HUES64 (cell line): ENCODE measurements around the gene TGIF2. TPM values are rescaled to one million over a fixed set of nuclear protein-coding genes. Genes with fewer than 3 reads are reported as not detected.

ENCODE experiments used
- H3K27ac ChIP-seq: 2 replicates; pipeline ENCODE4 v1.7.0; 2013; ENCODE audit warnings: low read depth, low read length, inconsistent platforms
- H3K27me3 ChIP-seq: 2 replicates; pipeline ENCODE4 v1.6.1; 2013; ENCODE audit warnings: mild to moderate bottlenecking, low read length; ENCODE audit not compliant: insufficient read depth
- H3K36me3 ChIP-seq: 2 replicates; pipeline ENCODE4 v1.6.1; 2013; ENCODE audit warnings: mild to moderate bottlenecking, low read length; ENCODE audit not compliant: insufficient read depth
- H3K4me1 ChIP-seq: 2 replicates; pipeline ENCODE4 v1.6.1; 2013; ENCODE audit warnings: mild to moderate bottlenecking, low read length, moderate library complexity; ENCODE audit not compliant: insufficient read depth
- H3K4me3 ChIP-seq: 2 replicates; pipeline ENCODE4 v1.5.1; 2013; ENCODE audit warnings: mild to moderate bottlenecking, low read length, moderate library complexity
- H3K9ac ChIP-seq: 2 replicates; pipeline ENCODE4 v1.6.1; 2013; ENCODE audit warnings: mild to moderate bottlenecking, low read depth, low read length
- H3K9me3 ChIP-seq: 2 replicates; pipeline ENCODE4 v1.6.1; 2013; ENCODE audit warnings: low read depth, low read length; ENCODE audit not compliant: insufficient read depth
- WGBS: fragments of 150-250, 120-280 bp; methylation state at CpG from one replicate; pipeline ENCODE4 v1.1.7; 2013; ENCODE audit warnings: missing lambda C conversion rate; 5-methylcytosine and 5-hydroxymethylcytosine counted together
- polyA plus RNA-seq, 2 experiments: library from polyadenylated mRNA; stranded (reverse); fragments of 50-300 nt; gene quantifications; one replicate each; pipeline ENCODE4 v1.2.3, GENCODE V29; 2013

The TGIF2 gene
- polyA plus RNA-seq (2013, experiment 1 of 2): 31.5 TPM
- 35.5 TPM for polyA plus RNA-seq (2013, experiment 2 of 2)

DNA sequence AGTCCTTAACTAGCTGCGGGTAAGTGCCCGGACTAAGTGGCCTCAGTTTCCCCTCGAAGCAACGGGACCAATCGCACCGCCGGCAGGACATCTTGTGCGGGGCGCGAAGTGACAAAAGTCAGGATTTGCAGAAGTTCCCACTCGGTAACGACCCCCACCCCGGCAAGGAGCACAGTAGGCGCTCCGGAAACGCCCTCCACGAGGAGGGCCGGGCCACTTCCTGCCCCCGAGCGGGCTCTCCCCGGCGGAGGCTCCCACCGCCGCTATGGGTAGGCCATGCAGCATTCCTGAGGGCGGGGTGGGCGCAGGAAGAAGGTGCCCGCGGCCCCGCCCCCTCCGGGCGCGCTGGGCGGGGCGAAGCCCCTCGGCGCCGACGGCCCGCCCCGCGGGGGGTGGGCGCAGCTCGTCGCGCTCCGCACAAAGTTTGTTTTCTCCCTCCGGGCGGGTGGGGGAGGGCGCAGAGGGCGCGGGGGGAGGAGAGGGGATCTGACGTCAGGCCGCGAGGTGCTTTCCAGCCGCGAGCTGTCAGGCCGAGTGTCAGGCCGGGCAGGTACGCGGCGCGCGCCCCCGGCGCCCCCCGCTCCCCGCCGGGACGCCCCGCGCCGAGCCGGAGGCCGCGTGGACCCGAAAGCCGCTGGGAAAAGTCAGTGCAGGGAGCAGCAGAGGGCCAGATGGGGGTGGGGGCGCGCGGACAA is at the start of gene TGIF2:
Gene TGIF2 (plus strand): TSS at position 495 of the 695 bp plus-strand sequence. CDS start 5,178 bp downstream, outside the sequence.
- WGBS: 1% methylated on average over 77 of the region's 80 CpGs
- Histone ChIP-seq H3K9me3 (no peaks in the 10 kb centered on the region), H3K9ac (peak within 1 kb of the TSS; percentile 97), H3K4me3 (peak within 1 kb of the TSS; percentile 95), H3K36me3 (peaks cover 4% of the 10 kb centered on the region; the same call in 1 of the 2 replicates), H3K4me1 (peaks cover 36% of the 10 kb centered on the region), H3K27ac (peak within 1 kb of the TSS; percentile 94), H3K27me3 (no peaks in the 10 kb centered on the region)

DNA sequence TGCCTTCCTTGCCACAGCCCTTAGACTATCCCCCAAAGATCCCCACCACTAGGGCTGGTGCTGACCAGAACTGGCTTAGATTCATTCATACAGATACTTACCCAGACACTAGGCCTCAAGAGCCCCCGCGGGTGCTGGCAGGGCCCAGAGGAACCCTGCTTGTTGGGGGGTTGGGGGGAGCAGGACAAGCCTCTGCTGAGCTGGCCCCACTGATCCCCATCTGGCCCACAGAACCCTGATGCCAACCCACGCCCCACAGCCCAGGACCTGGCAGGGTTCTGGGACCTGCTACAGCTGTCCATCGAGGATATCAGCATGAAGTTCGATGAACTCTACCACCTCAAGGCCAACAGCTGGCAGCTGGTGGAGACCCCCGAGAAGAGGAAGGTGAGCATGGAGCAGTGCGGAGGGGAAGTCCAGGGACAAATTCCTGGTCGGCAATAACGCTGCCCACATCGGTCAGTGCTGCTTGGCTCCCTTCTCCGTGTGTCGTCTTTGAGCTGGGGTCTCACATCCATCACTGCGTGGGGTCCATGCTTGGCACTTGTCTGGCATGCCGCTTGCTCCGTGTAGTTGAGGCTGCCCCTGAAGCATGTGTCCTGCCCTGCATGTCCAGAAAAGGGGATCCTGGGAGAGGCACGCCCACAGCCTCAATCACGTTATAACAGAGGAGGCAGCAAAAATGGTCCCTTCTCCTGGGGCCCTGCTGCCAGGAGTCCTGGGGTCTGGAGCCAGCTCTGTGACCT is 47.6 kb upstream of the TGIF2 start:
- H3K27me3 ChIP-seq: no peaks in the 10 kb centered on the region
- H3K9ac ChIP-seq: no peak overlapping the region
- peaks cover 62% of the 10 kb centered on the region for H3K36me3 ChIP-seq
- no peaks in the 10 kb centered on the region for H3K4me1 ChIP-seq
- H3K4me3 ChIP-seq: no peak overlapping the region
- no peaks in the 10 kb centered on the region for H3K9me3 ChIP-seq
- 96% methylated on average over 17 of the region's 17 CpGs for WGBS
- no peak overlapping the region for H3K27ac ChIP-seq

- Histone ChIP-seq H3K9ac (no peak overlapping the region), H3K4me3 (no peak overlapping the region), H3K4me1 (no peaks in the 10 kb centered on the region), H3K36me3 (peaks cover 55% of the 10 kb centered on the region), H3K27ac (no peak overlapping the region), H3K27me3 (no peaks in the 10 kb centered on the region), H3K9me3 (no peaks in the 10 kb centered on the region)
- 94% methylated on average over 29 of the region's 29 CpGs for WGBS
Measured at GRCh38 chr20:36526521-36527011, 46.8 kb upstream of the TGIF2 start.

GRCh38 chr20:36527331-36528125 is 45.9 kb upstream of the TGIF2 start:
- no peak overlapping the region for H3K9ac ChIP-seq
- H3K27me3 ChIP-seq: no peaks in the 10 kb centered on the region
- 94% methylated on average over 26 of the region's 32 CpGs for WGBS
- H3K27ac ChIP-seq: no peak overlapping the region
- H3K9me3 ChIP-seq: no peaks in the 10 kb centered on the region
- H3K4me1 ChIP-seq: no peaks in the 10 kb centered on the region
- no peak overlapping the region for H3K4me3 ChIP-seq
- H3K36me3 ChIP-seq: peaks cover 52% of the 10 kb centered on the region

GRCh38 chr20:36528176-36528874 is 45.1 kb upstream of the TGIF2 start:
- Histone ChIP-seq H3K36me3 (peaks cover 45% of the 10 kb centered on the region), H3K9ac (no peak overlapping the region), H3K27me3 (no peaks in the 10 kb centered on the region), H3K9me3 (no peaks in the 10 kb centered on the region), H3K4me3 (no peak overlapping the region), H3K4me1 (no peaks in the 10 kb centered on the region), H3K27ac (no peak overlapping the region)
- 93% methylated on average over 18 of the region's 18 CpGs for WGBS

DNA sequence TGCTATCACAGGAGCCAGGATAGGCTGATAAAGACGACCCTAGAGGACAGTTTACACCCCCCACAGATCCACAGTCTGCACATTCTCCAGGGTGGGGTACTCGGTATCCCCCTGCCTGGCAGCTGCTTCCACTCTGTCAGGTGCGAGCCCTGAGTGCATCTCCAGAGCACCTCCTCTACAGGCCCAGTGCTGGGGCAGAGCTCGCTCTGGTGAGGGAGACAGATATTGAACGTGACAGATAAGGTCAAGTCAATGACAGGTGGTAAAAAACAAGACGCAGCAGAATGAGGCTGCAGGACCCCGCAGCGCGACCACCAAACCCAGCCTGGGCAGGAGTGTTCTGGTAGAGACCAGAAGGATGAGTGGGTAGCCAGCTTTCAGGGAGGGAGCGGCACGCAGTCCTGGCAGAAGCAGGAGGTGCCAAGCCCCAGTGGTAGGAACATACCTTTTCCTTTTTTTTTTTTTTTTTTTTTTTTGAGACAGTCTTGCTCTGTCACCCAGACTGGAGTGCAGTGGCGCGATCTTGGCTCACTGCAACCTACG is 44.5 kb upstream of the TGIF2 start:
- WGBS: 96% methylated on average over 14 of the region's 14 CpGs
- no peak overlapping the region for H3K4me3 ChIP-seq

GRCh38 chr20:36532388-36532787 is 41.0 kb upstream of the TGIF2 start:
- H3K27me3 ChIP-seq: no peaks in the 10 kb centered on the region
- peaks cover 11% of the 10 kb centered on the region for H3K36me3 ChIP-seq
- H3K9ac ChIP-seq: no peak overlapping the region
- no peak overlapping the region for H3K4me3 ChIP-seq
- no peak overlapping the region for H3K27ac ChIP-seq
- WGBS: 88% methylated on average over 10 of the region's 10 CpGs
- H3K9me3 ChIP-seq: no peaks in the 10 kb centered on the region
- H3K4me1 ChIP-seq: no peaks in the 10 kb centered on the region

More for the DNA sequence above, 44.5 kb upstream of the TGIF2 start:
- no peaks in the 10 kb centered on the region for H3K27me3 ChIP-seq
- H3K9ac ChIP-seq: no peak overlapping the region
- H3K27ac ChIP-seq: no peak overlapping the region
- no peaks in the 10 kb centered on the region for H3K9me3 ChIP-seq
- no peaks in the 10 kb centered on the region for H3K4me1 ChIP-seq
- peaks cover 39% of the 10 kb centered on the region for H3K36me3 ChIP-seq

GRCh38 chr20:36532822-36533221 is 40.6 kb upstream of the TGIF2 start:
- Histone ChIP-seq H3K9ac (no peak overlapping the region), H3K27ac (no peak overlapping the region), H3K4me3 (no peak overlapping the region), H3K9me3 (no peaks in the 10 kb centered on the region), H3K4me1 (no peaks in the 10 kb centered on the region), H3K27me3 (no peaks in the 10 kb centered on the region), H3K36me3 (peaks cover 6% of the 10 kb centered on the region)
- WGBS: 90% methylated on average over 3 of the region's 3 CpGs

- Histone ChIP-seq H3K27me3 (no peaks in the 10 kb centered on the region), H3K4me1 (peaks cover 19% of the 10 kb centered on the region), H3K4me3 (no peak overlapping the region), H3K9ac (no peak overlapping the region), H3K27ac (no peak overlapping the region), H3K36me3 (no peaks in the 10 kb centered on the region), H3K9me3 (no peaks in the 10 kb centered on the region)
- 92% methylated on average over 11 of the region's 11 CpGs for WGBS
Measured at GRCh38 chr20:36538026-36538722, 35.2 kb upstream of the TGIF2 start.
